ENCODE measurements around the gene EVI5. TPM values are rescaled to one million over a fixed set of nuclear protein-coding genes. Genes with fewer than 3 reads are reported as not detected.

EVI5 gene
- total and polyA plus RNA-seq, 10 of the 15 experiments (the other 5 are each of a cell fraction or from before 2014, with no cell fraction given), result 0.27 to 6.8 (median 1.7) TPM

DNA sequence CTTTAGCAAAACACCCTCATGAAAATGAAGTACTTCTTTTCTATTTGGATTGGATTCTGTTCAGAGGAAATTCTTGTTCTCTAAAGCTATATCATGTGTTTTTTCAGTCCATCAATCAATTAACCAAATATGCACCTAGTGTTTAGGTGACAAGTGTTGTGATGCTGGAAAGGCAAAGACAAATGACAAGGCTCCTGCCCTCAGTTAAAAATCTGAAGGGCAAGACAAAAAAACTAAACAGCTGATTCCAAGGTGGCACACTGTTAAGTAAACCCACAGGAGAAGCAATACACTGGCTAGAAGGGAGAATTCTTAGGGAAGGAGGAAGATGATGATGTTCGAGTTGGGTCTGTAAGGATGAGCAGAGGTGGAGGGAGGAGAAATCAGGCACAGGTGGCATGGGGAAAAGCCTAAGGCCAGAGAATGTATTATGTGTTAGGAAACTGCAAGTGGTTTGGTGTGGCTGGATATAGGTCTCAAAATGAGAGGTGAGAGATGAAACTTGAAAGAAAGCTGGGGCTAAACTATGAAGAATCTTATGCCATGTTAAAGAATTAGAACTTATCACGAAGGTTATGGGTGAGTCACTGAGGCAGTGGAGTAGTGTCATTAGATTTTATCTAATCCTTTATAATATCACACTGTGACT lies 246.4 kb downstream of the EVI5 start (continued):
- TF ChIP-seq YY1 (IDR thresholded peaks at IDR 0.05; ENCODE audit: low read depth, low read length), result no peak
- no peak for TF ChIP-seq MYB (IDR thresholded peaks at IDR 0.05; ENCODE audit: borderline replicate concordance, low read depth, low read length)
- TF ChIP-seq GATAD2B (conservative IDR thresholded peaks at IDR 0.05; ENCODE audit: low read depth), result 0 out of 2 replicates have a peak, but pooled peaks have one; percentile 33
- TF ChIP-seq, protein P1, sequence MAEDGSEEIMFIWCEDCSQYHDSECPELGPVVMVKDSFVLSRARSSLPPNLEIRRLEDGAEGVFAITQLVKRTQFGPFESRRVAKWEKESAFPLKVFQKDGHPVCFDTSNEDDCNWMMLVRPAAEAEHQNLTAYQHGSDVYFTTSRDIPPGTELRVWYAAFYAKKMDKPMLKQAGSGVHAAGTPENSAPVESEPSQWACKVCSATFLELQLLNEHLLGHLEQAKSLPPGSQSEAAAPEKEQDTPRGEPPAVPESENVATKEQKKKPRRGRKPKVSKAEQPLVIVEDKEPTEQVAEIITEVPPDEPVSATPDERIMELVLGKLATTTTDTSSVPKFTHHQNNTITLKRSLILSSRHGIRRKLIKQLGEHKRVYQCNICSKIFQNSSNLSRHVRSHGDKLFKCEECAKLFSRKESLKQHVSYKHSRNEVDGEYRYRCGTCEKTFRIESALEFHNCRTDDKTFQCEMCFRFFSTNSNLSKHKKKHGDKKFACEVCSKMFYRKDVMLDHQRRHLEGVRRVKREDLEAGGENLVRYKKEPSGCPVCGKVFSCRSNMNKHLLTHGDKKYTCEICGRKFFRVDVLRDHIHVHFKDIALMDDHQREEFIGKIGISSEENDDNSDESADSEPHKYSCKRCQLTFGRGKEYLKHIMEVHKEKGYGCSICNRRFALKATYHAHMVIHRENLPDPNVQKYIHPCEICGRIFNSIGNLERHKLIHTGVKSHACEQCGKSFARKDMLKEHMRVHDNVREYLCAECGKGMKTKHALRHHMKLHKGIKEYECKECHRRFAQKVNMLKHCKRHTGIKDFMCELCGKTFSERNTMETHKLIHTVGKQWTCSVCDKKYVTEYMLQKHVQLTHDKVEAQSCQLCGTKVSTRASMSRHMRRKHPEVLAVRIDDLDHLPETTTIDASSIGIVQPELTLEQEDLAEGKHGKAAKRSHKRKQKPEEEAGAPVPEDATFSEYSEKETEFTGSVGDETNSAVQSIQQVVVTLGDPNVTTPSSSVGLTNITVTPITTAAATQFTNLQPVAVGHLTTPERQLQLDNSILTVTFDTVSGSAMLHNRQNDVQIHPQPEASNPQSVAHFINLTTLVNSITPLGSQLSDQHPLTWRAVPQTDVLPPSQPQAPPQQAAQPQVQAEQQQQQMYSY (CRISPR knock-in tag; IDR thresholded peaks at IDR 0.05), result no peak
- TF ChIP-seq TAF1 (IDR thresholded peaks at IDR 0.05; ENCODE audit: borderline replicate concordance, low read depth, low read length), result no peak
- TF ChIP-seq HDAC6 (IDR thresholded peaks at IDR 0.05; ENCODE audit: unreplicated experiment), result no peak
- TF ChIP-seq E2F8 (IDR thresholded peaks at IDR 0.05; ENCODE audit: low read depth, partially characterized antibody), result peak; percentile 16
- no peak for TF ChIP-seq RBBP5 (conservative IDR thresholded peaks at IDR 0.05)
- TF ChIP-seq RAD51 (IDR thresholded peaks at IDR 0.05), result no peak
- TF ChIP-seq DPF2 (IDR thresholded peaks at IDR 0.05), result peak; percentile 66
- peak; percentile 46; the same call in 1 of the 2 replicates for TF ChIP-seq BACH1 (IDR thresholded peaks at IDR 0.05; ENCODE audit: borderline replicate concordance)
- no peak for TF ChIP-seq FOS (IDR thresholded peaks at IDR 0.05; ENCODE audit: borderline replicate concordance, extremely low read depth, insufficient read length)
- TF ChIP-seq, protein P2, sequence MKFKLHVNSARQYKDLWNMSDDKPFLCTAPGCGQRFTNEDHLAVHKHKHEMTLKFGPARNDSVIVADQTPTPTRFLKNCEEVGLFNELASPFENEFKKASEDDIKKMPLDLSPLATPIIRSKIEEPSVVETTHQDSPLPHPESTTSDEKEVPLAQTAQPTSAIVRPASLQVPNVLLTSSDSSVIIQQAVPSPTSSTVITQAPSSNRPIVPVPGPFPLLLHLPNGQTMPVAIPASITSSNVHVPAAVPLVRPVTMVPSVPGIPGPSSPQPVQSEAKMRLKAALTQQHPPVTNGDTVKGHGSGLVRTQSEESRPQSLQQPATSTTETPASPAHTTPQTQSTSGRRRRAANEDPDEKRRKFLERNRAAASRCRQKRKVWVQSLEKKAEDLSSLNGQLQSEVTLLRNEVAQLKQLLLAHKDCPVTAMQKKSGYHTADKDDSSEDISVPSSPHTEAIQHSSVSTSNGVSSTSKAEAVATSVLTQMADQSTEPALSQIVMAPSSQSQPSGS (IDR thresholded peaks at IDR 0.05; ENCODE audit: low read length), result peak; percentile 57; the same call in 1 of the 2 replicates
- no peak for TF ChIP-seq IRF3 (IDR thresholded peaks at IDR 0.05)
- TF ChIP-seq PML (IDR thresholded peaks at IDR 0.05; ENCODE audit: low read length), result peak; percentile 60; the same call in 1 of the 2 replicates
- peak; percentile 84 for TF ChIP-seq RUNX3 (IDR thresholded peaks at IDR 0.05; ENCODE audit: low read length)
- peak; percentile 84 to 85 for TF ChIP-seq IKZF2 (IDR thresholded peaks at IDR 0.05)
- no peak for TF ChIP-seq E4F1 (IDR thresholded peaks at IDR 0.05; ENCODE audit: borderline replicate concordance, partially characterized antibody)
- TF ChIP-seq RELA (IDR thresholded peaks at IDR 0.05; ENCODE audit: borderline replicate concordance, partially characterized antibody), result no peak
